ENCODE measurements around the gene BDNF.

The BDNF gene

DNA sequence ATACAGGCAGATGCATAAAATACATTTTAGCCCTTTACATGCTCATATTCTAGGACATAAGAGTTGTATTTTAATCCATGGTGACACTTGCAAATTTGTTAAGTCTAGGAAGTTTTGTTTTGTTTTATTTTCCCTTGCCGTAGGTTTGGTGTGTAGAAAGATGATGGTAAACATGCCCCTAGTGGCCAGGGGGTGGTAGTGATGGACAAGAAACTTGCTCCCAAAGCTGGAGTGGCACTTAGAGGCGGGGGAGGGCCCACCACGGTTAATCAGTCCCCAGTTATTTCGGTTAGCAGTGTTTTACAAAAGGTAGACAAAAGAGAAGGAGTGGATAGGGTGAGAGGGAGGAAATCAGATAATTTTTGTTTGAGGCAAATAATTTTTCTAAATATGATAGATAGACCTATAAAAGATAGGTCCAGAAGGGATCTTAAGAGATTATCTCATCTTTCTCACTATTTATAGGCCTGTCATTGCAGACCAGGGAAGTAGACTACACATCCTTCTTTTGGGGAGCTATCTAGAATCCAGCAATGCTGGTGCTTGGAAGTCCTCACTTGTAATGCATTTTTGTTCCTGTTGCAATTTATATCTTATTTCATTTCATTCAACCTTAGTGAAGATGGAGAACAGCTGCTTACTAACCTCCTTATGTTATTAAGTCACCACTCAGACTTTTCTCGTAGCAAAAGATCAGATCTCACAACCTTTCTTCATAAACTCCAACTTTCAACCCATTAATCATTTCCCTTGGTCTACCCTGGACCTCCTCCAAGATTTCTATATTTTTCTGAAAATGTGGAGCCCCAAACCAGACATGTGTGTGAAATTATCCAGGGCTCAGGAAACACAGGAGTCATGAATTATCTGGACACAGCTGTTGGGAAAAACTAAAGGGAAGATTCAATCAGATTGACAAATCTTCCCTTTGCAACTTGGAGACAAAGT lies 5.9 kb upstream of the BDNF start:
- DNase-seq (ENCODE audit: low read depth), result no peak

DNA sequence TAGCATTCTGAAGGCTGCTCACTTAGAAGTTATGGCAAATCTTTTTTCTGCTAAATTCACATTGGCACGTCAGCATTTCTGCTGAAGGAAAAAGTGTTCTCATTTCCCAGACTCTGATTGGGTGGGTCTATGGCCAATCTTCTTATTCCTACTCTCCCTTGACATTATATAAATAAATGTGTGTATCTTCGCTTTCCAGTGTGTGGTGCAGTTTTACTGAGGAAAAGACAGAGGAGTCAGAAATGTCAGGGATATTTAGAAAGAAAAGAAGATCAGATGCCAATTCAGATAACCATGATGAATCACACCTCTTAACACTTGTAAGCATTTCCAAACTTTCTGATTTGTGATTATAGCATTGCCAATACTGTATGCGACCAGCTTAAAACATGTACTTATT lies 3.2 kb upstream of the BDNF start:
- no peak for DNase-seq (ENCODE audit: low read depth)

DNA sequence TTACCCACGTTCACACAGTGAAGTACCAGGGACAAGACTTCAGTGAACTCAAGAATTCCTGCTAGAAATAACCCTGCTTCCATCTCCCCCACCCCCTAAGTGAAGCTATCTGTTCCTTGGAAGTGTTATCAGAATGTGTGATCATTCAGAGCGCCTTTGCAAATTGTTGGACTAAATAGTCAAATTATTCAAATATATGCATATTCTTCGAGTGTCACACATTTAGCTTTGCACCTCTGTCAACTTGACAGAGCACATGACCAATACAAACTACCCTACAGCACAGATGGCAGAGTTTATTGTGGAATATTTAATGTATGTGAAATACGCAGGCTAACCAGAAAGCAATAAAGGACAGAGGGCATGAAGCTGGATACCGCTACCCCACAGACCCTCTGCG lies 2.6 kb upstream of the BDNF start:
- no peak for DNase-seq (ENCODE audit: low read depth)

DNA sequence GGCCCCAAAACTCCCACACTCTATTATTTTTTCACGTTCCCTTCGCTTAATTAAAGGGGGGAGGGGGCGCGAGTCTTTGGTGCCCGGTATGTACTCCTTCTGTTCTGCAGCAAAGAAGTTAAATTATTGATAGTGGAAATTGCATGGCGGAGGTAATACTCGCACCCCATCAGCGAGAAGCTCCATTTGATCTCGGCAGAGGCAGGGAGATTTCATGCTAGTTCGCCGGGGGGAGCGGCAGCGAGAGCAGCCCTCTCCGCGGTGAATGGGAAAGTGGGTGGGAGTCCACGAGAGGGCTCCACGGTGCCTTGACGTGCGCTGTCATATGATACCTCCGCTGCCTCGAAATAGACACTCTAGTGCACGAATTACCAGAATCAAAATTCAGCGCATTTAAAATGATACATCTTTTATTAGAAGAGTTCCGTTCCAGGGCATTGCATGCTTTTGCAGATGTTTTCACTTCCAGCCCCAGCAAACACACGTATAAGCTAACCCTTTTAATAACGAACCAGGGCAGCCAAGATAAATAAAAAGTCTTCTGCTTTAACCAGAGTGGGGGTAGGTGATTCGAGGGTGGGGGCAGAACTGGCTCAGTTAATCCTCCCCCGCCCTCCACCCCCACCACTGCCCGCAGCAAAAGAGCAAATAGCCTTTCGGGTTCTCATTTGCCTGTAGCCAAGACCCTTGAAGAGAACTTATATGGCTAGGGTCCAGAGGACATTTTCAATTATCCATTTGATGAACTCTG lies 1.3 kb upstream of the BDNF start:
- no peak for DNase-seq (ENCODE audit: low read depth)

DNA sequence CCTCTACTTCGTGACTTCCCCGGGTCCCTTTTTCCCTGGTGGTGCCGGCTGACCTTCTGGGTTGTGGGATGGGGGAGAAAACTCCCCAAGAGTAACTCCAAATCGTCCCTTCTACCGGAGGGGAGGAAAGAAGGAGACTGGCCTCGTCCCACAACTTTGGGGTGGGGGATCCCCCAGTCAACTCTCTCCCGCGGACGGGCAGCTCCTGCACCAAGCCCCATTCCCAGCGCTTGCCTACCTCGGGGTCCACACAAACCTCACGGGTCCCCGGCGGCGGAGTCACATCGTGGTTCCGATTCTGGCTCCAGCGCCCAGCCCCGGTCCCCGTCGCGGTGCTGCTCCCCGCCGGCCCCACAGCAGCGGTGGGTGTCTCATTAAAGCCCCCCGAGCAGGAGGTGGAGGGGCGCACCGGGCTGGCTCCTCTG lies 317 bp downstream of the BDNF start:
- DNase-seq (ENCODE audit: low read depth), result no peak

DNA sequence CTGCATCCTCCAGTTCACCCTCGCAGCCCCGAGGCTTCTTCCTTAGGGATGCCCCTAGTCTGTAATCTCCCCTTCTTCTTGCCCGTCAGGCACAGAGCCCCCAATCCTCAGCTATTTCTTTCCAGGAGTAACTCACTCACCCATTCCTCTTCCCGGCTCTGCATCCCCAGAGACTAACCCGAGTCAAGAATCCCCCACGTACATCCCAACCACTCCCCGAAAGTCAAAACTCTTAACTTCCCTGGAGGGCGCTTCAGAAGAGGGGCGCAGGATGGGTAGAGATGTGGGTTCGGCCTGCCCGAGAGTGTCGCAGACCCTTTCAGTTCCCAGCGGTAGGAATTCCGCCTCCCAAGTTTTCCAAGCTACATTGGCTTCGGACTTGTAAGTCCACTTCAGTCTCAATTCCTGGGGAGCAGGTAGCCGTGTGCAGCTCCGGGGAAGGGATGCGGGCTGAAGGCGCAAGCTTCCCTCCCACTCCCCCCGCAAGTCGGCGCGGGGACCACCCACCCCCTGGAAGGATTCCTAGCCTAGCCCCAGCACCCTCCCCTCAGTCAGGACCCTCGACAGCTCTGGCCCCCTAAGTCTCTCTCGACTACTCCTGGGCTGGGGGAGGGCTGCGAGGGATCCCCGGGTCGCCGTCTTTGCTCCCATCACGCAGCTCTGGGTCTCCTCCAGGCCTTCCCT lies 871 bp downstream of the BDNF start:
- no peak for DNase-seq (ENCODE audit: low read depth)

DNA sequence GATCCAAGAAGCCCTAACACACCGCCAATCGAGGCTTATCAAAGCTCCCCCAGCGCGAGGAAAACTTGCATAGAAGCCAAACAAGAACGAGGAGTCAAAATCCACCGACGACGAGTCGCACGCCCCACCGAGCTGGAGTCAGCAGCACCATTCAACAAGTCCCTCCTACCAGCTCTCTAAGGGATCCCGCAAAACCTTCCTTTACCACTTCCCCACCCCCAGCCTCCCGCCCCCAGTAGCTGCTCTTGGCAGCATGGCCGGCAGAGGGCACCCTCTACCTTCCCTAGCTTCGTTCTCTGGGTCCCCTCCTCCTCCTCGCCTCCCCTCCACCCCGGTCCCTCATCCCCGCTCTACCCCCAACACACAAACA lies 1.4 kb downstream of the BDNF start:
- peak; percentile 14 for DNase-seq (ENCODE audit: low read depth)

DNA sequence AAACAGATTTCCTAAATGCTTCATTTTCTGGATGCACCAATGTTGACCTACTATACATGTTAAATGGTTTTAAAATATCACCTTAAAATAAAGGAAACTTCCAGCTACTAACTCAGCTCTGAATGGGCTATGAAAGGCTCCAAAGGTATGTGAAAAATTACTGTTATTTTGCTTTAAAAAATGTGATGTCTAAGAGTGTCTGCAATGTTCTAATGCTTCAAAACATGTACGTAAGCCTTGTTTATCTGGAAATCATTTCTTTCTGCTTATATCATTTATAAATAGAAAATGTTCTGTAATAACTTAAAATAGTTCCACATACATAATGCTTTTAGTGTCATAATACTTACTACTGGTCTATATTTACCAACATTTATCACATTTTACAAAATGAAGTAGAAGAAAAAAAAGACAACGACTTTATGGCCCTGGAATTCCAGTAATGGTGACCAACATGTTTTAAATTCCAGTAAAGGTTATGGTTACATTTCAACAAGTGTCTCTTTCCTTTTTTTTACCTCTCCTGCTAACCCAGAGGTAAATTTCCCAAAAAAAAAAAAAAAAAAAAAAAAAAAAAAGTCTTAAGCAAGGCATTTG lies 2.5 kb downstream of the BDNF start:
- DNase-seq (ENCODE audit: low read depth), result no peak

DNA sequence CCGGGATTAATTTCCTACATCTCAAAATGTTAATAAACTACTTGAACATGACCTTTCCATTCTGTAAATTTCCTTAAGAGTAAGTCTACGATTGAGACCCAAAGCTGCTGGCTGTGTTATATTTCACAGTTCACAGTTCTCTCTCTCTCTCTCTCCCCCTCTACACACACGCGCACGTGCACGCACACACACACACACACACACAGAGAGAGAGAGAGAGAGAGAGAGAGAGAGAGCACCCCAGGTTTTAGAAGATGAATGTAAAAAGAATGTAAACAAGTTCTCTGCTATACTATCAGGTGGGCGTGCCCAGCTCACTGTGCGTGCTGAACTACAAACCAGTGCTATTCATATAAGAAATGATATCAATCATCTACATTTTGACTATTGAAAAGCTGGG lies 3.3 kb downstream of the BDNF start:
- DNase-seq (ENCODE audit: low read depth), result no peak

DNA sequence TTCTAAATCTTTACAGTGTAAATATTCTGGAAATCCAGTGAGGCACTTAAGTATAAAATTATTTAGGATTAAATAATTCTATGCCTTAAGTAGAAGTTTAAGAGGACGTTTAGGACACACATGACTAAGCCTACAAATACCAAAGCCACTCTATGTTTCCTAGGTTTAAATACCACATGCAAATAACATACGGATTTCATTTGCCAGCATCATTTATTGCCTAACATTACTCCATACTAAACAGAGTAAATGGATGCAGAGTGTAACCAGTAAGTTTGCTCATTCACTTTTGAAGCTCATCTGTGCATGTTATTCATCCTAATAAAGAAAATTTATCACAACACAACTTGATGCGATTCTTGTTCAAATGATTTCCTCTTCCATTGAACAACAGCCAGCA lies 4.1 kb downstream of the BDNF start:
- DNase-seq (ENCODE audit: low read depth), result no peak

DNA sequence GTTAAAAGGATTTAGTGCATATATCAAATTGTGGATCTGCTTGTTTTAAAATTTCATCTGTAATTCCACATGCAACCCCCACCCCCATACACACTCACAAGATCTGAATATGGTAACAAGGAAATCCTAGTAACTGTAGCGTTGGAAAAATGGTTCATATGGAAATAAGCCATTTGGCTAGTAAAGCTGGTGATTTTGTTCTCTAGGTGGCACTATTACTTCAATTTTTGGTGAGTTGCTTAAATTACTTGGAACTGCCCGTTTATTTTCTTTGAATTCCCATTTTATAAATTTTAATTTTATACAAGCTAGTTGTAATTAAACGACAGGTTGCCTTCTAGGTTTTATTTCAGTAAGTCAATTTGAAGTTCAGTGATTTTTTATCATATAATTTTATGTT lies 5.3 kb downstream of the BDNF start:
- DNase-seq (ENCODE audit: low read depth), result no peak

DNA sequence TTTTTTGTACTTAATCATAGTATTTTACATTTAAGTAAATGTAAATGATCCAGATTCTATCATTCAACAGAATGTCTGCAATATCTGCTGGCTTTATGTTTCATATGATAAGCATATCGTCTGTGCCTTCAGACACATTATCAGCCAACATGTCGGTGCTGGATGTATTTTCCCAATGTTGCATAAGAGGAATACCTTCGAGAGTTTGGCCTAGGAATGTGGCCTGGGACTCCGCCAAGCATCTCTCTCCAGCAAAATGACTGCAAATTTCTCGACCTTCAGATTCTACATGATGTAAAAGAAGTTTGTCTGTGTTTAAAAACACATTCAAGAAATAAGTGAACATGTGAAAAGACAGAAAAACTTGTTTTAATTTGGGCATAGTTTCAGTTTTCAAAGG lies 6.9 kb downstream of the BDNF start:
- no peak for DNase-seq (ENCODE audit: low read depth)

DNA sequence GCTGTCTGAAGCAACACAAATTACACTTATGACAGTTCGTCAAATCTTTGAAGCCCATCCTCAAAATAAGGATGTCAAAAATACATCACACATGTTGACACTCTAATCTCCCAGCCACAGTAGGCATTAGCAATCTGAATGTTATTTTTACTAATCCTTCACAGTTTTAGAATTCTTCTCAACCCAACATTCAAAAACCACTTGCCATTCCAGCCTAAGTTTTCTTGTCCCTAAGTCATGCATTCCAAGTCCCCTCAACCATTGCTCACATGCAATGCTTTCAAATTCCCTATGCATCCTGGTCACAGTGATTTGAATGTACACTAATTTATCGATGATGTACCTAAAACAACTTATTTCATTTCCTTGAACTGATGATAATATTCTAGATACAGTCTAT lies 7.5 kb downstream of the BDNF start:
- DNase-seq (ENCODE audit: low read depth), result no peak

DNA sequence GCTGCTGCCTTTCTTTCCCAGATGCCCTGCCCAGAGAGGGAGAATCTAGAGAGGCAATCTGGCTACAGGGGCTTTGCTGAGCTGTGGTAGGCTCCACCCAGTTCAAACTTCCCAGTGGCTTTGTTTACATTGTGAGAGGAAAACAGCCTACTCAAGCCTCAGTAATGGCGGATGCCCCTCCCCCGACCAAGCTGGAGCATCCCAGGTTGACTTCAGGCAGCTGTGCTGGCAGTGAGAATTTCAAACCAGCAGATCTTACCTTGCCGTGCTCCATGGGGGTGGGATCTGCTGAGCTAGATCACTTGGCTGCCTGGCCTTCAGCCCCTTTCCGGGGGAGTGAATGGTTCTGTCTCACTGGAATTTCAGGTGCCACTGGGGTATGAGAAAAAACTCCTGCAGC lies 12.2 kb downstream of the BDNF start:
- DNase-seq (ENCODE audit: low read depth), result no peak

DNA sequence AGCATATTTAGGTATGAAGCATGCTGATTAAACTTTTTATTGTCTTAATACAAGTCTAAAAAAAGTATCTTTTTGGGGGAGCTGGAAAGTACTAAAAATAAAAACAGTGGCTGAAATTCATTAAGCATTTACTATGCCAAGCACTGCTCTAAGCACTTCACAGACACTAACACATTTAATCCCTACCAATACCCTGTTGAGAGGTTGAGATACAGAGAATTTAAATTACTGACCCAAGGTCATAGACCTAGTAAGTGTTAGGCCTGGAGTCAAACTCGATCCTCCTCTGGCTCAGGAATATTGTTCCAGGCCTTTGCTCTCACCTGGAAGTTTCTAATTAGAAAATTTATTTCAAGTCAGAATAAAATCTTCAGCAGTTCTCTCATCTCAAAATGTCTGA lies 18.6 kb downstream of the BDNF start:
- DNase-seq (ENCODE audit: low read depth), result no peak

DNA sequence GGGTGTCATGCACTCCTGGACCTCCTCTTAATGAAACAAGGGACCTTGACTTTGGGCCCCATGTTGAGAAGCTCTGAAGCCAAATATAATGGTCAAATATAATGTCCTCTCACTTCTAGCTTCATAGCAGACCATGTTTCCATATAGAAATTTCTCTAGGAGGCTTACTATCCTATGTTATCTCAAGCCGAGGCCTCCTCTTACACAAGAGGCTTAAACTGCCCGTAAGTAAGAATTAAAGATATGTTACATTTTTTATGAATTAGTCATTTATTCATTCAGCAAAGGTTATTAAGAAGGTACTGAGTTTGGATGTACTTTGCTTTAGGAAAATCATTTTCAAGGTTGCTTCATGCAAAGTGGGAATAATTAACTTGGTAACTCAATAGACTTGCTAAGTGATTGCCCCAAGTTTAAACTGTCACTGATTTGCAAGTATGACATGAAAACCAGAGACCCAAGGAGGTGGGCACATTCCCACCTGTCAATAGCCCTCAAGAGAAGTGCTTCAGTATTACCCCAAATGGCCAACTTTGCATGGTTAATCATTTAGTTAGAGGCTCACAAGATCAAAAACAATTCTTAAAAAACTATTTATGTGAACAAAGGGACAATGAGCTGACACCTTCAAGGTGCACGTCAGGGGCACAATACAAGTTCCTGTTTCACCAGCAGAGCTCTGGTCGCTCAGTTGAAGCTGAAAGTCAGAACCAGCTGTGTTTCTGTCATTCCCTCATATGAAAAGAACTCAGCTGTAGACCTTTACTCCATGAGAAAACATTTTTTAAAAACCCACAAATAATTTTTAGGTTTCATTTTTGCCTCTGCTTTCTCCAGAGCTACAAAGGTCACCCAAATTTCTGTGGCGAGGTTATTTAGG lies 20.9 kb downstream of the BDNF start:
- no peak for DNase-seq (ENCODE audit: low read depth)

DNA sequence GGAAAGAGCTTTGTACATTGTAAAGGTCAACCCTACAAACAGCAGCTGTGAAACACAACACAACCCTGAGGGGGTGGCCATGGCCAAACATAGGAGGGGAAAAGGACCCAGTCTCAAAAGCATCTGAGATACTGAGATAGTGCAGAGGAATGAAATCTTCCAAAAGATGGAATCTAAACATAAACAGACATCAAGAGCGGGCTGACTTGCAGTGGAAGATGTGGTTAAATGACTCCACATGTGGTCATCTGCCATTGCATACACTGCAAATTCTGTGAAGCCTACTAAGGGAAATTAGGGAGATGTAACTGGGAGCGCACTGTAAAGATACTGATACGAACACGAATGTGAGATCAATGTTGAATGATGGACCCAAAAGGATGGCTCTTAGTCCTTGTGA lies 22.0 kb downstream of the BDNF start:
- DNase-seq (ENCODE audit: low read depth), result no peak

DNA sequence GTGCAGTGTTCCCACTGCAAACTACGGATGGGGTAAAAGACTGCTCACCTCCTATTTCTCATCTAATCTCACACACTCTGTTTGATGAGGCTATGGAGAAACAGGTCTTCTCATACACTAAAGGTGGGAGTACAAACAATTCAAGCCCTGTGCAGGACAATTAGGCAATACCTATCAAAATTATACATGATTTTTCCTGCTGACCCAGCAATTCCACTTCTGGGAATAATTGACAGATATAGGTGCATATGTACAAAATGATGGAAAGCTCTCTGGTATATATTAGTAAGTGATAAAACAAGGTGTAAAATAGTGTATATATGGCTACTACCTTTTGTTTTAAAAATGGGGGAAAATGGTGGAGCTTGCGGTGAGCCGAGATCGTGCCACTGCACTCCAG lies 23.1 kb downstream of the BDNF start:
- no peak for DNase-seq (ENCODE audit: low read depth)

DNA sequence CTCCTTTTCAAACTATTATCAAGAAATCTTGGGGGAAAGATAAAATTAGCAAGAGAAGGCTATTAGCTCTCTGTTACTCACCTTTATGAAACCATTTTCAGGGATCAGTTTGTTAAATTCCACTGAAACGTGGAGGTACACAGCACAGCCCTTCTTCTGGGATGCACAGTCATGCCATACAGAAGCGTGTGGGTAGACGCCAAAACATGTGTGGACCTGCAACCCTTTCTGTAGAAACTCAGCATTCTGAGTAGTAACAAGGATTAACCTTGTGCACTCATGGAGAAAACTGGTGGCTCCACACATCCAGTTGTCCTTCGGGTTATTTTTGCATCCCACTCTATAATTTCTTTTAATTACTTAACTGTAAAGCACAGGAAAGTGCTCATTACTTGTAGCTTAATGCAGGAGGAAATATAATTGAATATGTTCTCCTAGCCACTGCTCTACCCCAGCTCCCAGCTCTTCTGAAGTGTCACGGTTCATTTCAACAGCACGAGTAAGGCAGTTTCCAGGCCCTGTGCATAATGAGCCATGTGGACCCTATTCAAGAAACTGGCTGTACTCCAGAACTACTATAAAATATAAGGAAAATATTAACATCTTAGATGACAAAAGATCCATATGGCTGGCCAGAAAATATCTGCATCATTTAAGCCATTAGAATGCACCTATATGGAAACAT lies 26.1 kb downstream of the BDNF start:
- no peak for DNase-seq (ENCODE audit: low read depth)

DNA sequence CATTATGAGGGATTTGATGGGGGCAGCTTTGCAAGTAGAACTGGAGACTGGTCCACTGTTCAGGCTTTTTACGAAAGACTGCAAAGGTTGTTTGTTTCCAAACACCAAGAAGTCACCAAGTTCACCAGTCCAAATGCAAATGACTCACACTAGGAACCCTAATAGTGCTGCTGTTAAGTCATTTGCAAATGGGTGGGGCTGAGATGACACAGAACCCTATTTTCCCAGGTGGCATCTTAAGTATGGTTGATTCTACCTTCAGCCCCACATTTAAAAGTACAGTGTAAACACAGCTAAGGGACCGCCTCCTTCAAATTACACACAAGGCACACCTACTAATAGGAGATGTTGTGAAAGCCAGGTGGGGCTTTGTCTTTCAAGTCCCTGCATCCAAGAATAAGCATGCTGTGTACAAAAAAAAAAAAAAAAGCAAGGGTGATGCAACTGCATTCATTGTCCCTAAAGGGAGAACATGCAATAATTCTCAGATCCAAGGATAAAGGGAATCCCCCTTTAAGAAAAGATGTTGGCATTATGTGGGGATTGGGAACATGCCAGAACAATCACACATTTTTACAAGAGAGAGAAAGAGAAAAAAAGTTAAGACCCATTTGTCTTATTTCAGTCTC lies 27.3 kb downstream of the BDNF start:
- no peak for DNase-seq (ENCODE audit: low read depth)

All from stimulated activated CD8-positive, alpha-beta memory T cell treated with anti-CD3 and anti-CD28 coated beads, Interleukin-15, amount 100 ng/mL, for 1 hour (primary cell).